BJ (cell line): ENCODE data around the gene CDK11A. TPM values are rescaled to one million over a fixed set of nuclear protein-coding genes. Genes with fewer than 3 reads are reported as not detected.
A peak's percentile ranks its signal among the peaks of the same experiment; 100 is the strongest.
"Not testable (repeated sequence)": the region's sequence is repeated elsewhere in the genome, so short reads cannot be mapped to it uniquely, and the experiment has no call there.

Source experiments
- CTCF ChIA-PET: fragments of 350-600 bp; formaldehyde crosslinking; extraction: SDS; loops from one replicate; lab custom pipeline; 2021; ENCODE audit warnings: antibody characterized with exemption, inconsistent platforms; lab: Yijun Ruan, JAX
- POLR2A ChIA-PET: fragments of 300-600 bp; sonication (Branson Sonifier 250); formaldehyde crosslinking; extraction: SDS; loops from one replicate; lab custom pipeline; 2021; ENCODE audit warnings: antibody characterized with exemption; lab: Charles Lee
- DNase-seq: peaks from one replicate; pipeline ENCODE4 v3.0.0-alpha.2; 2011; ENCODE audit warnings: low read depth
- H3K27me3 ChIP-seq: 2 replicates; pipeline ENCODE4 v1.6.0; 2011; ENCODE audit warnings: low read length; ENCODE audit not compliant: control insufficient read depth, insufficient read depth
- H3K36me3 ChIP-seq: 2 replicates; pipeline ENCODE4 v1.5.1; 2011; ENCODE audit warnings: low read length; ENCODE audit not compliant: control insufficient read depth, insufficient read depth
- H3K4me3 ChIP-seq: 2 replicates; pipeline ENCODE4 v1.5.1; 2011; ENCODE audit warnings: low read depth, mild to moderate bottlenecking, control low read depth, low read length
- CTCF ChIP-seq: IDR thresholded peaks from 2 replicates; pipeline ENCODE4 v1.5.1; 2011; ENCODE audit warnings: low read depth, mild to moderate bottlenecking, control low read depth, inconsistent platforms, low read length, moderate library complexity; ENCODE audit not compliant: insufficient read depth
- polyA plus RNA-seq: library from polyadenylated mRNA; depleted of rRNA; stranded (reverse); fragments of >200 nt; gene quantifications from 2 replicates; pipeline ENCODE4 v1.2.3, GENCODE V29; 2011

CDK11A gene
- polyA plus RNA-seq, 1 experiment = 8.1 TPM

DNA sequence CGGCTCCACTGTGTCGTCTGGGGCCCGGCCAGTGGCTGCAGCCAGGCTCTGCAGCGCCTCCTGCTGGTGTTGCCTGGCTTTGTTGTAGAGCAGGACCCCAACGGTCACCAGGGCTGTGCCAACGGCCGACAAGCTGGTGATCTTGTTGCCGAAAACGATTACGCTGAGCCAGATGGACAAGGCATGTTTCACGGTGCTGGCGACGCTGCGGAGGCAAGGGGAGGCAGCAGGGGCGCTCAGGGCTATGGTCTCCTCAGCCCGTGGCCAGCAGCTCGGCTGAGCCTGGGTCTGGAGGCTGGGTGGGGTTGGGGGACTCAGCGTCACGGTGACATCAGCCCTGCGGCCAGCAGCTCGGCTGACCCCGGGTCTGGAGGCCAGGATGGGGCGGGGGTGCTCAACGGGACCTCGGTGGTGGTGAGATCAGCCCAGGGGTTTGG lies 58.3 kb downstream of the CDK11A start:
- CTCF ChIA-PET = interaction anchor here (0.8 to 1.2 kb wide), 4 partner anchors 63 to 245 kb away, joined by 3 to 6 read pairs (median 4); no protein-coding TSS in a partner anchor
- H3K27me3 ChIP-seq = no peaks in the 10 kb centered on the region
- H3K4me3 ChIP-seq = no peak overlapping the region
- TF ChIP-seq CTCF = peak; percentile 38
- DNase-seq = no peak
- POLR2A ChIA-PET = no interaction called here
- H3K36me3 ChIP-seq = peaks cover 24% of the 10 kb centered on the region

GRCh38 chr1:1664941-1665814 lies 59.0 kb downstream of the CDK11A start:
- ChIA-PET CTCF (interaction anchor here (0.8 to 1.2 kb wide), 5 partner anchors 22 to 246 kb away, joined by 3 to 6 read pairs (median 4); no protein-coding TSS in a partner anchor), POLR2A (no interaction called here)
- no peak for TF ChIP-seq CTCF
- peaks cover 23% of the 10 kb centered on the region for H3K36me3 ChIP-seq
- no peak overlapping the region for H3K4me3 ChIP-seq
- no peaks in the 10 kb centered on the region for H3K27me3 ChIP-seq
- no peak for DNase-seq

- CTCF ChIA-PET = interaction anchor here (1.0 kb wide), 1 partner anchor 23 kb away, joined by 3 read pairs; no protein-coding TSS in a partner anchor
- POLR2A ChIA-PET, H3K27me3 ChIP-seq, DNase-seq, H3K4me3 ChIP-seq: not testable (repeated sequence)
- peaks cover 19% of the 10 kb centered on the region for H3K36me3 ChIP-seq
These were observed 59.8 kb downstream of the CDK11A start for GRCh38 chr1:1664318-1664717.

GRCh38 chr1:1662830-1663560 lies 61.2 kb downstream of the CDK11A start:
- CTCF ChIA-PET, H3K27me3 ChIP-seq, DNase-seq, POLR2A ChIA-PET, H3K4me3 ChIP-seq: not testable (repeated sequence)
- peaks cover 19% of the 10 kb centered on the region for H3K36me3 ChIP-seq

DNA sequence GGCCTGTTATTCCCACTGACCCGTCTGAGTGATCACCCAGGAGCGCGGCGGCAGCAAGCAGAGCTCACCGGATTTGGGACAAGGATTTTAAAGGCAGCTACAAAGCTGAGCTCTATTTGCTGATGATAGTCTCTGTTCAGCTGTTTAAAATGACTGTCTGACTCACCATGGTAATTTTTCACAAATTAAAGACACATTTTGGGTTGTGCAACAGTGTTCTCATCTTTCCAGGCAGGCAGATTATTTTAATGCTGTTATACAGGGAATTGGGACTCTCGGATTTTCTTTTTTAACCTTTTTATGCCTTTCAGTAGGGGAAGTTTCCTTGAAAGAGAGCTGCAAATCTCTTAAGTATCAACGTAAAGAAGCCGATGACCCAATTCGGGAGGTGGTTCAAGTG lies 61.8 kb downstream of the CDK11A start:
- H3K36me3 ChIP-seq = peaks cover 19% of the 10 kb centered on the region
- H3K27me3 ChIP-seq, DNase-seq, CTCF ChIA-PET, H3K4me3 ChIP-seq, POLR2A ChIA-PET: not testable (repeated sequence)

GRCh38 chr1:1658583-1659549 lies 65.3 kb downstream of the CDK11A start, which contains the start of gene CDK11B:
Gene CDK11B, minus strand, starts transcription at chr1:1659004. Its CDS starts 1,519 bp downstream, at chr1:1657485.
- CTCF ChIA-PET = not testable (repeated sequence)

More at GRCh38 chr1:1658583-1659549, 65.3 kb downstream of the CDK11A start, which contains the start of gene CDK11B:
- DNase-seq = peak; percentile 94
- POLR2A ChIA-PET, H3K27me3 ChIP-seq, H3K36me3 ChIP-seq: not testable (repeated sequence)
- H3K4me3 ChIP-seq = peak within 1 kb of the TSS; percentile 48
- peak; percentile 21 for TF ChIP-seq CTCF
